GM13976 (cell line): ENCODE measurements around the gene ZNF175.
"Not testable (repeated sequence)": the region's sequence is repeated elsewhere in the genome, so short reads cannot be mapped to it uniquely, and the experiment has no call there.

ENCODE experiments used
- DNase-seq: peaks from one replicate; pipeline ENCODE4 v3.0.0; 2012; ENCODE audit warnings: low spot score
- CTCF ChIP-seq: IDR thresholded peaks from 2 replicates; pipeline ENCODE4 v1.5.1; 2012; ENCODE audit warnings: borderline replicate concordance, mild to moderate bottlenecking; ENCODE audit not compliant: insufficient read depth; ENCODE audit errors: extremely low read depth, missing control alignments, control extremely low read depth
- in situ Hi-C: fragments of 300-500 bp; cut with MboI; formaldehyde crosslinking; loops from one replicate; pipeline ENCODE4 v1.12.0; 2022; ENCODE audit warnings: low sequenced_read_pairs, mixed read lengths, inconsistent platforms; ENCODE audit not compliant: unreplicated experiment

ZNF175 gene

GRCh38 chr19:51615991-51616390 is 44.9 kb downstream of the ZNF175 start:
- no peak for DNase-seq
- in situ Hi-C loops: no loop called here
- no peak for TF ChIP-seq CTCF

DNA sequence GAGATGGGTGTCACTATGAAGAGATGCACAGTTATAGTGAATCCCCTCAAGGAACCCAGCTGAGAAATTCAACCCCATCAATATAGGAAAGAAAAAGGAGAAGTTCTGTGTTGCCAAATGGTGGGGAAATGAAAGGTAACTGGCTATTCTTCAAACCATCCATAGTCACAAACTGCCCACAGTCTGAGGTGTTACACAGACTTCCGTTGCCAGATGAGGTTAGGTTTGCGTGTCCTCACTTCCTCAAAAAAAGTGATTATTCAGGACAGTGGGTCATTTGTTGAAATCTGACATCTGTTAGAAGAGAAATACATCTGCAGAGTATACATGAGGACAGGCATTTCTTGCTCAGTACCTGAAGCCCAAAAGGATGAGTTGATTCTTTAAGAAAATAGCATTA is 50.1 kb downstream of the ZNF175 start:
- DNase-seq: peak; percentile 71
- TF ChIP-seq CTCF: no peak
- in situ Hi-C loops: no loop called here

- no peak for TF ChIP-seq CTCF
- in situ Hi-C loops: no loop called here
- DNase-seq: no peak
Measured at GRCh38 chr19:51626675-51627074, 55.6 kb downstream of the ZNF175 start.

DNA sequence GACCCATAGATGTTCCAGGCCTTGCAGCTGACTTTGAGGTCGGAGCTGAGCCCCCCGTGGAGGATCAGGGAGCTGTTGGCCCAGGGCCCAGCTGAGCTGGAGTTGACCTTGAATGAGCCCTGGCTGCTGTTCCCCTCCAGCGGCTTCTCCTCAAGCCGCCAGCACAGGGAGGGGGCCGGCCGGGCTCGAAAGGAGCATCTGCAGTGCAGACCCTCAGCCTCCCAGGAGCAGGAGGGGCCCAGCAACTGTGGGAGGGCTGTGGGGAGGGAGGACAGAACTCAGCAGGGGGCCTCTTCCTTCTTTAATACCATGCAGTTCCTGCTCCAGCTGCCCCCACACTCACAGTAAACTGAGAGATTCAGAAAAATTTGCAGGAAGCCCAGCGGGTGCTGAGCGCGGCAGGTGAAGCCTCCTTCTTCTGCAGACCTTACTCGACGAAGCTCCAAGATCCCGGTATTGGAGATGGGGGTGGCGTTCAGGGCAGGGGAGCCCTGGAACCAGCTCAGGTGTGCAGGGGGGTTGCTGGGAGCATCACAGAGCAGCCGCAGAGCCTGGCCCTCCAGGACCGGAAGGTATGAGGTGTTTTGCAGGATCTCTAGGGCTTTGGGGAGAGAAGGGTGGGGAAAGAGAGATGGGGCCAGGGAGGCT is 56.5 kb downstream of the ZNF175 start:
- in situ Hi-C loops: no loop called here
- TF ChIP-seq CTCF: no peak
- no peak for DNase-seq

DNA sequence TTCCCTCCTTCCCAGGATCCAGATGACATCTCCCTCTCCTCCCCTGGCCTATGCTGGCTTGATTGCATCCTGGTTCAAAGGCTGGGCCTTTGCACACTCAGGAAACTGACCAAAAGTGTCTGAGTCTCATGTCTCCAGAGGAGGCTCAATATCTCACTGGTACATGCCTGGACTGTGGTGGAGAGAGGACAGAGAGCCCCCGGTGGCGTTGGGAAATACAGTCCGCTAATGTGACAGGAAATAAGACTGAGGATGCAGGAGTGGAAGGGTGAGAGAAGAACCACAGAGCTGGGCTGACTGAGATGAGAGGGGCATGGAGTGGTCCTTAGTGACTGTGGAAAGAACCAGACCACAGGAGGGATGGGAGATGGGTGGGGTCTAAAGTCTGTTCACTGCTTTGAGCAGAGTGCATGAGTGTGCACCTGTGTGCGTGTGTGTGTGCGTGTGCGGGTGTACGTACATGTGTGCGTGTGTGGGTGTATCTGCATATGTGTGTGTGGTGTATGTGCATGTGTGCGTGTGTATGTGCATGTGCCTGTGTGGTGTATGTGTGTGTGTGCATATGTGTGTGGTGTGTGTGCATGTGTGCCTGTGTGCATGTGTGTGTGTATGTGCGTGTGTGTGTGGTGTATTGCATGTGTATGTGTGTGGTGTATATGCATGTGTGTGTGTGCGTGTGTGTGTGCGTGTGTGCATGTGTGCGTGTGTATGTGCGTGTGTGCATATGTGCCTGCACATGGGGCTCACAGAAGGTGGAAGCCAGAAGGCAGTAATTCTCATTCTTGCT is 57.3 kb downstream of the ZNF175 start:
- in situ Hi-C loops: no loop called here
- DNase-seq: no peak
- no peak for TF ChIP-seq CTCF

DNA sequence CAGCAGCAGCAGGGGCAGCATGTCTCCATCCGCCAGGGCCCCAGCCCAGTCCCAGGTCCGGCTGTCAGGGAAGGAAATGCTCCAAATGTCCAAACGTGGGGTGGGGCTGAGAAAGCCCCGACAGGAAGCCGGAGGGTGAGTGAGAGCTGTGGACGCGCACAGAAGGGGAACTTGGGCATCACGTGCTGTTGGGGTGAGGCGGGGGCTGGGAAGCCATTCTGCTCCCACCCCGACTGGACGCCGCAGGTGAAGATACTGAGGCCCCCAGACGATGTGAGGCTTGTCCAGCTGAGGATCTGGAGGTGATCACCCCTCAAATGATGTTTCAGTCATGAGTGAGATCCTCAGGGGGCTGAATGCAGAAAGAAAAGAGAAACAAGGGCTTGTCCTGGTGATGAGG is 59.2 kb downstream of the ZNF175 start, which contains the start of gene SIGLEC5:
Gene SIGLEC5, minus strand, starts transcription at position 87 of the 400 bp plus-strand sequence. Its CDS starts 66 bp downstream, at position 21.
- DNase-seq, in situ Hi-C loops: not testable (repeated sequence)

- DNase-seq: no peak
- in situ Hi-C loops: no loop called here
- no peak for TF ChIP-seq CTCF
Measured at GRCh38 chr19:51632126-51632525, 61.0 kb downstream of the ZNF175 start.
